ENCODE data around the gene FCRL6. TPM values are rescaled to one million over a fixed set of nuclear protein-coding genes. Genes with fewer than 3 reads are reported as not detected.

Gene FCRL6
- total RNA-seq, 1 experiment from 2014 or later: not detected

DNA sequence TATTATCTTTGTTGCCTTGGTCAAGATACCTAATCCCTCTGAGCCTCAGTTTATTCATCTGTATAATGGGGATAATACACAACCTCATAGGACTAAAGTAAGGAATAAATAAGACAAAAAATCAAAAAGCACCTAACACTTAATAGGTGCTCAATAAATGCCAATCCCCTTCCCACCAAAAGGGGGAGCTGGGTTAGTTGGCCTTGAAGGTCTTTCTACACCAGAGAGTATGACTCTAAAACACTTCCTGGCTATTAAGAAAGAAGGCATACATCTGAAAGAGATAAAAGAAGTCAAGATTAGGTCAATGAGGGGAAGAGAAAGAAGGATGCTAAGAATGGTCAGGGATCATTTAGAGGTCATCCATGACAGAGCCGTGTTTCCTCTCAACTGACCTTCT, 49.2 kb downstream of the FCRL6 start:
- in situ Hi-C loops (cut with HindIII; ENCODE audit: low pct_unique_long_range_greater_than_20kb, low sequenced_read_pairs): no loop called here
- DNase-seq (ENCODE audit: low read depth): no peak

DNA sequence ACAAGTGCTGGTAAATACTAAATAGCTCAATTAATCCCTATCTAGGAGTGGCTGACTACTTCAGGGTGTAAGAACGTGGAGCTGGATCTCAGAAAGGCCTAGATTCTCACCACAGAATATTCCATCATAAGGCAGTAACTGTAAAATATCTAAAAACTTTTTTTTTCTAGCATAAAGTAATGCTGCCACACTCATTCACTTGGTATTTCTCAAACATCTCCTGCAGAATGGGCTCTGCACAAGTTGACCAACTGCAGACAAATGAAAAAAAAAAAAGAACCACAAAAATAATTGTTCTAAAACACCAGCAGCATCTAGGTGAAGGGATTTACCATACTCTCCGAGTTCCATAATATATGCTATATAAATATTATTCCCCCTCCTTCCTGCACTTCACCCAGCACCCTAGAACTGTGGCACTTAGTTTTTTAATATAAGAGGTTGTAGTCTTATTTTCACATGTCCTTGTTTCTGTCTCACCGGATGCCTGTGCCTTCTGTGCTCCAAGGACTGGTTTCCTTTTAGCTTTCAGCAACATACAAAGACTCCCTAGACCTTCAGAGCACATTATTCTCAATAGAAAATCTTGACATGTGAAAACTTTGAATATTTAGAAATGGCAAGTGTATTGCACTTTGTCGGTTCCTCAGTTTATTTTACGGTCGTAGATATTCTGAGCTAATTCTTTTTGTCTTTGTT, 51.4 kb downstream of the FCRL6 start:
- in situ Hi-C loops (cut with HindIII; ENCODE audit: low pct_unique_long_range_greater_than_20kb, low sequenced_read_pairs): no loop called here
- no peak for DNase-seq (ENCODE audit: low read depth)

GRCh38 chr1:159854116-159854692, 52.0 kb downstream of the FCRL6 start:
- DNase-seq (ENCODE audit: low read depth): peak; percentile 80
- in situ Hi-C loops (cut with HindIII; ENCODE audit: low pct_unique_long_range_greater_than_20kb, low sequenced_read_pairs): no loop called here

- in situ Hi-C loops (cut with HindIII; ENCODE audit: low pct_unique_long_range_greater_than_20kb, low sequenced_read_pairs): no loop called here
- DNase-seq (ENCODE audit: low read depth): peak; percentile 94
Observed at GRCh38 chr1:159854693-159855192, 52.6 kb downstream of the FCRL6 start.

GRCh38 chr1:159855709-159856108, 53.5 kb downstream of the FCRL6 start:
- DNase-seq (ENCODE audit: low read depth): no peak
- in situ Hi-C loops (cut with HindIII; ENCODE audit: low pct_unique_long_range_greater_than_20kb, low sequenced_read_pairs): no loop called here

- in situ Hi-C loops (cut with HindIII; ENCODE audit: low pct_unique_long_range_greater_than_20kb, low sequenced_read_pairs): no loop called here
- DNase-seq (ENCODE audit: low read depth): no peak
Observed at GRCh38 chr1:159856576-159856975, 54.4 kb downstream of the FCRL6 start.

DNA sequence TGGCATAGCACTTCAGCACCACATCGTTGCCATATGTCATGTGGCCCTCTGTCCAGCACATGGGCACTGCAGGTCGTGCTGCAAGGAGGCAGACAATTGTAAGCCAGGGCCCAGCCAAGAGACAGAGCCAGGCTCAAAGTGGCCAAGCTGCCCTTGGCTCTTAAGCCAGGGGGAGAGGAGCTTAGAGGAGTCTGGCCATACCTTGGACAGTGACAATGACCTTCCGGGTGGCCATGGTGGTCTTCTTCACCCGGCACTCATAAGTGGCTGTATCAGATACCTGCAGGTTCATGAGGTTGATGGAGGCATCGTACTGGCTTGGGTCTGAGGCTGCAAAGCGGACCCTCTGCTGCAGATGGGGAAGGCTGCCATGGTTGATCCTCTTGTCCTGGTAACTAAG, 55.7 kb downstream of the FCRL6 start:
- in situ Hi-C loops (cut with HindIII; ENCODE audit: low pct_unique_long_range_greater_than_20kb, low sequenced_read_pairs): no loop called here
- DNase-seq (ENCODE audit: low read depth): no peak

DNA sequence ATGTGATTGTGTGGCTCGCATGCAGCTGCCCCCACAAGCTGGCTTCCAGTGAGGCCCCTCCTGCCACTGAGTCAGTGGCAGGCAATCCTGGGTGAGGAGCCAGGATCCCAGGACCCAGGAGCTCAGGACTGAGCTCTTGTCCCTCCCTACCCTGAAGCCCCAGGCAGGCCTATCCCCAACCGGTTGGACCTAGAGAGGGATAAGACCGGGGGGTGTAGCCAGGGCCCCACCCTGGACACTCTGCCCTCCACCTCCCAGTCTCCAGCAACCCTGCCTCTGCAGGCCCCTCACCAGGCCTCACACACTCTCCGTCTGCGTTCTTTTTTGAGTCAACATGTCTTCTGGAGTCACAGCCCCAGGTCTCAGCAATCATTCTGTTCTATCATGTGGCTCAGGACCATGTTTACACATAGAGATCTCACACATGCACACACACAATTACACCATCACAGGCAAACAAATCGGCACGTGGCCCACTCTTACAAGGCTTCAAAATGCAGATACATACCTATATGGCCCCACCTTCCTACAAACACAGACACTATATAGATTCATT, 57.7 kb downstream of the FCRL6 start:
- in situ Hi-C loops (cut with HindIII; ENCODE audit: low pct_unique_long_range_greater_than_20kb, low sequenced_read_pairs): no loop called here
- DNase-seq (ENCODE audit: low read depth): no peak

DNA sequence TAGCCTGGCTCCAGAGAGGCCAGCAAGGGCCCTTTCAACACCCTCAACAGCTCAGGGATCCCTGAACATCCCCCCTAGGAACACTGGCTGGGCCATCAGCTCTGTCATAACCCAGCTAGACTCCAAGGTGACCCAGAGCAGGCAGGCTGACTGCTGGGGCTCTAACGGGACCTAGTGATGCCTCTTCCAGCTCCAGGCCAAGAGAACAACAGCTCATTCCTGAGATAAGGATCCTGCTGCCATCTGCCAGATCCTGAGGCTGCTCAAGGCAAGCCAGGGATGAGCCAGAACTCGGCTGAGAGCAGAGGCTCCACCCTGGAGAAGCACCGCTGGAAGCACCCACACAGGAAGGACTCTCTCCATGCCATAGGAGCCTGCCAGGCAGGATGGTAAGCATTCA, 58.3 kb downstream of the FCRL6 start:
- in situ Hi-C loops (cut with HindIII; ENCODE audit: low pct_unique_long_range_greater_than_20kb, low sequenced_read_pairs): no loop called here
- DNase-seq (ENCODE audit: low read depth): no peak

DNA sequence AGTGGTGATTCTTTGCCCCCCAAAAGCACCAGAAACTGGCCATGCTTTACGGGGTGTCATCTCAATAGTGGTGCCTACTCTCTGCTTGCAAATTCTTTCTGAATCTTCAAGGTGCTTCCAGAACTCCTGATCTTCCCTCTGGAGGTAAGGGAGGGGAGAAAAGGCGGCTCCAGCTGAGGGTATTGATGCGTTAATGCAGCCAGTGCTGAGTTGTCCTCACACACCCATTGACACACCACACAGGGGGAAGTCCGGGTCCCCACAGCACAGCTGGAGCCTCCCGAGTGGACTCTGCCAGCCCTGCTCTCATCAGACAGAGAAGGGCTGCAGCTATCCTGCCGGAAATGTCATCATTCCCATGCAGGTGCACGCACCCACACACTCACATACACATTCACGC, 59.1 kb downstream of the FCRL6 start:
- in situ Hi-C loops (cut with HindIII; ENCODE audit: low pct_unique_long_range_greater_than_20kb, low sequenced_read_pairs): no loop called here
- no peak for DNase-seq (ENCODE audit: low read depth)

DNA sequence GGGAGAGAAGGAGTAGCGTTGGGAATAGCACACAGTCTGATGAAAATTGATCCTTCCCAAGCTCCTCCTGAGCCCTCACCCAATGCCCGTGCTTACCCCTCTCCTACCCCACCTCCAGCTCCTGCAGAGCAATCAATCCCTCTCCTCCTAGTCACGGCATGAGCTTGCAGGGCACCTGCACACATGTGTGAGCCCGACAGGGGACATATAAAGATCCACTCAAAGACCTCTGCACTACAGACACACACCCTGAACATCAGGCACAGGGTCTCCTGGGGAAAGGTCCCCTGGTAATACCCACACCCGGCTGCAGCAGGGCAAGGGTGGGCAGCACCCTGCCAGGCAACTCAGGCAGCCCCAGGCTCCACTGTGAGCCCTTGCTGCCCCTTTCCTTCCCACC, 59.9 kb downstream of the FCRL6 start:
- no peak for DNase-seq (ENCODE audit: low read depth)
- in situ Hi-C loops (cut with HindIII; ENCODE audit: low pct_unique_long_range_greater_than_20kb, low sequenced_read_pairs): no loop called here

- in situ Hi-C loops (cut with HindIII; ENCODE audit: low pct_unique_long_range_greater_than_20kb, low sequenced_read_pairs): no loop called here
- no peak for DNase-seq (ENCODE audit: low read depth)
Observed at GRCh38 chr1:159862557-159862956, 60.4 kb downstream of the FCRL6 start, which contains the start of gene VSIG8. TSS of gene VSIG8 (minus strand) at chr1:159862657. CDS start at chr1:159862521, 136 bp downstream.

DNA sequence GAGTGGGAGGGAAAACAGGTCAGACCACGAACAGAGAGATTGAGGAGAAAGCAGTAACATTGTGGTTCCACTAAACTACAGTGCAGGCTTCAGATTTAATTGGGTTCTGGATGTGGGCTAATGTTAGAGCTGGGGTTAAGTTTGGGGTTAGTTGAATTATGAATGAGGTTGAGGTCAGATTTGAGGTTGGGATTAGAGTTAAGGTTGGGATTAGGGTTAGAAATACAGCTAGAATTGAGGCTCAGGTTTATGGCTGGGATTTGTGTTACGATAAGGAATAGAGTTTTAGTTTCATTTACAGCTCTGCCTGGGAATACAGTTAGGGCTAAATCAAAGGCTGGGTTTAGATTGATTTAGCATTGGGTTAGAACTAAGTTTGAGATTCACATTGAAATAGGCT, 62.1 kb downstream of the FCRL6 start:
- no peak for DNase-seq (ENCODE audit: low read depth)
- in situ Hi-C loops (cut with HindIII; ENCODE audit: low pct_unique_long_range_greater_than_20kb, low sequenced_read_pairs): no loop called here

Other genes starting within 250 kb of the FCRL6 start
- not detected in 2 replicates for gene APCS, start 214.5 kb upstream of the FCRL6 start, total RNA-seq (2014; rRNA removed; shearing (Covaris generic); ENCODE audit: low replicate concordance)
- not detected in 2 replicates for gene CRP, start 87.8 kb upstream of the FCRL6 start, total RNA-seq (2014; rRNA removed; shearing (Covaris generic); ENCODE audit: low replicate concordance)
- gene DUSP23, start 21.4 kb upstream of the FCRL6 start, total RNA-seq (2014; rRNA removed; shearing (Covaris generic); ENCODE audit: low replicate concordance): 86.0 and 130 TPM in 2 replicates
- gene SLAMF8, start 24.5 kb downstream of the FCRL6 start, total RNA-seq (2014; rRNA removed; shearing (Covaris generic); ENCODE audit: low replicate concordance): not detected in 2 replicates
- 0.57 TPM in 1 of 2 replicates, not detected in the other for gene VSIG8, start 60.3 kb downstream of the FCRL6 start, total RNA-seq (2014; rRNA removed; shearing (Covaris generic); ENCODE audit: low replicate concordance)
- not detected in 2 replicates for gene CFAP45, start 97.8 kb downstream of the FCRL6 start, total RNA-seq (2014; rRNA removed; shearing (Covaris generic); ENCODE audit: low replicate concordance)
- 669 and 758 TPM in 2 replicates for gene TAGLN2, start 123.1 kb downstream of the FCRL6 start, total RNA-seq (2014; rRNA removed; shearing (Covaris generic); ENCODE audit: low replicate concordance)
- gene IGSF9, start 143.3 kb downstream of the FCRL6 start, total RNA-seq (2014; rRNA removed; shearing (Covaris generic); ENCODE audit: low replicate concordance): 0.03 TPM in 1 of 2 replicates, not detected in the other
- not detected in 2 replicates for gene SLAMF9, start 151.9 kb downstream of the FCRL6 start, total RNA-seq (2014; rRNA removed; shearing (Covaris generic); ENCODE audit: low replicate concordance)
- 1.8 and 1.9 TPM in 2 replicates for gene PIGM, start 229.6 kb downstream of the FCRL6 start, total RNA-seq (2014; rRNA removed; shearing (Covaris generic); ENCODE audit: low replicate concordance)